Measurements from ENCODE around the gene CDK12. TPM values are rescaled to one million over a fixed set of nuclear protein-coding genes. Genes with fewer than 3 reads are reported as not detected.

Gene CDK12
- total and polyA plus RNA-seq, 8 donors = 9.3 to 30.7 (median 15.2) TPM

DNA sequence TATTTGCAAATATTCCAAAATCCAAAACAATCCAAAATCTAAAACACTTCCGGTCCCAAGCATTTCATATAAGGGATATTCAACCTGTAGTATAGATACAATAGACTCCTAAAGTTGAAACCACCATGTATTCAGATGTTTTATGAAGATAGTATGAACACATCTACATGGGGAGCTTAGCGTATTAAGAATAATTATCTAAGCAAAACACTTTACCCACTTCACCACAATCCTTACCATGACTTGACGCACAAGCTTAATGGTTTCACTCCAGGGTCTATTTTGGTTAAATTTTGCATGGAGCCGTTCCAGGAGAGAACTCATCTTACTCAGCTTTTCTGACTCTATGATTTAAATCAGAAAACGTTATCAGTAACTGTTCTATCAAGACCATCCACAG lies 13.7 kb upstream of the CDK12 start:
- Histone ChIP-seq H3K4me1 (peaks cover 3 to 9% (median 9%) of the 10 kb centered on the region in 3 donors), H3K36me3 (peaks cover 0 to 25% (median 0%) of the 10 kb centered on the region in 3 donors), H3K27ac (no peak overlapping the region), H3K4me3 (no peak overlapping the region), H3K27me3 (no peaks in the 10 kb centered on the region), H3K9me3 (no peaks in the 10 kb centered on the region)
- 84 to 86% methylated on average over 5 of the region's 5 CpGs for WGBS, 2 donors
- TF ChIP-seq, protein P1, sequence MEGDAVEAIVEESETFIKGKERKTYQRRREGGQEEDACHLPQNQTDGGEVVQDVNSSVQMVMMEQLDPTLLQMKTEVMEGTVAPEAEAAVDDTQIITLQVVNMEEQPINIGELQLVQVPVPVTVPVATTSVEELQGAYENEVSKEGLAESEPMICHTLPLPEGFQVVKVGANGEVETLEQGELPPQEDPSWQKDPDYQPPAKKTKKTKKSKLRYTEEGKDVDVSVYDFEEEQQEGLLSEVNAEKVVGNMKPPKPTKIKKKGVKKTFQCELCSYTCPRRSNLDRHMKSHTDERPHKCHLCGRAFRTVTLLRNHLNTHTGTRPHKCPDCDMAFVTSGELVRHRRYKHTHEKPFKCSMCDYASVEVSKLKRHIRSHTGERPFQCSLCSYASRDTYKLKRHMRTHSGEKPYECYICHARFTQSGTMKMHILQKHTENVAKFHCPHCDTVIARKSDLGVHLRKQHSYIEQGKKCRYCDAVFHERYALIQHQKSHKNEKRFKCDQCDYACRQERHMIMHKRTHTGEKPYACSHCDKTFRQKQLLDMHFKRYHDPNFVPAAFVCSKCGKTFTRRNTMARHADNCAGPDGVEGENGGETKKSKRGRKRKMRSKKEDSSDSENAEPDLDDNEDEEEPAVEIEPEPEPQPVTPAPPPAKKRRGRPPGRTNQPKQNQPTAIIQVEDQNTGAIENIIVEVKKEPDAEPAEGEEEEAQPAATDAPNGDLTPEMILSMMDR (IDR thresholded peaks at IDR 0.05) = no peak
- DNase-seq (no peak), ATAC-seq (no peak), FAIRE-seq (no peak)
- intact Hi-C loops (cut with DNase I) = no loop called here

DNA sequence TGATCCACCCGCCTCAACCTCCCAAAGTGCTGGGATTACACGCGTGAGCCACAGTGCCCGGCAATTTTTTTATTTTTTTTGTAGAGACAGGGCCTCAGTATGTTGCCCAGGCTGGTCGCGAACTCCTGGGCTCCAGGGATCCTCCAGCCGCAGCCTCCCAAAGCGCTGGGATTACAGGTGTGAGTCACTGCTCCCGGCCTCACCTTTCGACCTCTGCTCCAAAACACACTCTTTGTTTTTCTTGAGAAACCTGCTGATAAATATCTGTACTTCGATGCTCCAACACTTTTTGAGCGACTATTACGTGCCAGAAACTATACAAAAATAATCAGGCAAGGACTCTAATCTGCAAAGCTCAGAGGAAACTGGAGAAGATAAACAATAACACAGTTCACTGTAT lies 11.2 kb upstream of the CDK12 start:
- ATAC-seq (no peak), DNase-seq (peak in 1 of 6 donors; percentile 11), FAIRE-seq (no peak)
- Histone ChIP-seq H3K36me3 (peaks cover 0 to 6% (median 0%) of the 10 kb centered on the region in 3 donors), H3K27ac (no peak overlapping the region), H3K4me3 (peak overlapping the region in 3 of 4 donors; percentile 55 to 81 (median 63)), H3K9me3 (no peaks in the 10 kb centered on the region), H3K4me1 (peaks cover 3 to 9% (median 9%) of the 10 kb centered on the region in 3 donors), H3K27me3 (no peaks in the 10 kb centered on the region)
- intact Hi-C loops (cut with DNase I) = no loop called here
- TF ChIP-seq, protein P1 (IDR thresholded peaks at IDR 0.05) = no peak
- 75 to 78% methylated on average over 13 of the region's 13 CpGs for WGBS, 2 donors

DNA sequence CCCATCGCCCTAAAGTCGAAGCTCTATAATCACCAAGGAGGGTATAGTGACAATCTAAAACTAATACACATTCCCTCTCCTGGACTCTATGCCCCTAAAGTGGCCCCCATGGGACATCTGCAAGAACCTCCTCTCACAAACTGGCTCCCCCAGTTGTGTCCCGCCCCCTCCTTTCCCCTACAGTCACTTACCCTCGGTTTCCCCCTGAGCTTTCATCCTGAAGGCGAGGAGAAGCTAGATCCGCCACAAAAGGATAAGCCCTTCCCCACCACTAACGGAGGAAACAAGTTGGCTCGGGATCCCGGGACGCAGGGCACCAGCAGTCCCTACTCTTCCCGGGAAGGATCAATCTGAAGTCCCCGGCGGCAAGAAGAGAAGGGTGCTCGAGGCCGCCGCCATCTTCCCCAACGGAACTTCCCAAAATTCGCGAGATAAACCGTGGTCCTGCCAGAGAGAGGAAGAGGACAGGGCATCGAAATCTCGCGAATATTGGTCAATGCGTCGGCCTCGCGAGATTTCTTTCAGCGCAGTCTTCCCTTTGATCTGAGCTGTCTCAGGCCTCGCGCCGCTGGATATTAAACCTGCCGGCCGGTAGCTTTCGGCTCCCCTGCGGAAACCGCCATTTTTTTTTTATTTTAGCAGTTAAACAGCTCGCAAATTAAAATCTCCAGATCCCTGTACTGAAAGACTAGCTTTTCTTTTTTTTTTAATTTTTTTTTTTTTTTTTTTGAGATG lies 10.3 kb upstream of the CDK12 start, which contains the start of gene MED1:
TSS of gene MED1 (minus strand) at position 417 of the 735 bp plus-strand sequence. CDS start at position 216, 201 bp downstream.
- no peaks in the 10 kb centered on the region for H3K36me3 ChIP-seq
- intact Hi-C loops (cut with DNase I) = no loop called here
- TF ChIP-seq, protein P1 (IDR thresholded peaks at IDR 0.05) = no peak
- no peaks in the 10 kb centered on the region for H3K27me3 ChIP-seq
- FAIRE-seq = peak; percentile 81
- peak; percentile 87 to 95 (median 94) for DNase-seq
- ATAC-seq = peak; percentile 98 to 100 (median 100)
- H3K4me1 ChIP-seq = peaks cover 3 to 9% (median 9%) of the 10 kb centered on the region in 3 donors
- peak within 1 kb of the TSS; percentile 55 to 81 (median 67) for H3K4me3 ChIP-seq
- H3K9me3 ChIP-seq = no peaks in the 10 kb centered on the region
- WGBS, 2 donors = 0 to 1% methylated on average over 37 of the region's 37 CpGs
- H3K27ac ChIP-seq = peak within 1 kb of the TSS; percentile 10 to 68 (median 59)

DNA sequence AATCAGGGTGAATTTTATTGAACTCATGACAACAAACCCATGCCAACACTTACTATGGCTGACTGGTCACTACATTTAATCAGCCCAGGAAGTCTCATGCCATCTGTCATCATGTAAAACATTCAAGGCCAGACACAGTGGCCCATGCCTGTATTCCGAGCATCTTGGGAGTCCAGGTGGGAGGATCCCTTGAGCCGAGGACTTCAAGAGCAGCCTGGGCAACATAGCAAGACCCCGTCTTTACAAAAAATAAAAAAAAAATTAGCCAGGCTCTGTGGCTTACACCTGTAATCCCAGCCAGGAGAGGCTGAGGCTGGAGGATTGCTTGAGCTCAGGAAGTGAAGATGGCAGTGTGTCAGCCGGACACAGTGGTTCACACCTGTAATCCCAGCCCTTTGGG lies 5.4 kb upstream of the CDK12 start:
- intact Hi-C loops (cut with DNase I) = no loop called here
- Histone ChIP-seq H3K9me3 (no peaks in the 10 kb centered on the region), H3K27ac (no peak overlapping the region), H3K4me3 (no peak overlapping the region), H3K4me1 (peaks cover 0 to 5% (median 4%) of the 10 kb centered on the region in 3 donors), H3K36me3 (no peaks in the 10 kb centered on the region), H3K27me3 (no peaks in the 10 kb centered on the region)
- WGBS, 2 donors = 61 to 78% methylated on average over 4 of the region's 4 CpGs
- ATAC-seq (no peak), DNase-seq (no peak), FAIRE-seq (no peak)
- TF ChIP-seq, protein P1 (IDR thresholded peaks at IDR 0.05) = no peak

Data from pancreas (tissue), 10 donors.